Liver (tissue), 9 donors: ENCODE results near the gene TMEM50B. TPM values are rescaled to one million over a fixed set of nuclear protein-coding genes. Genes with fewer than 3 reads are reported as not detected.

Source experiments
- DNase-seq: peaks from one replicate; pipeline ENCODE4 v3.0.0-alpha.2; 2017; ENCODE audit warnings: low spot score
- H3K27ac ChIP-seq, 2 donors: one replicate each; pipeline ENCODE4 v1.7.0; 2013; ENCODE audit warnings: inconsistent platforms in 2 of 2, low read length in 2 of 2, control low read depth in 1 of 2, low read depth in 1 of 2, mild to moderate bottlenecking in 1 of 2
- H3K27me3 ChIP-seq, 4 donors: one replicate each; pipeline versions ENCODE4 v1.6.1 to v1.7.0; 2013; ENCODE audit warnings: low read length in 3 of 4, inconsistent platforms in 1 of 4, mild to moderate bottlenecking in 1 of 4, moderate library complexity in 1 of 4; ENCODE audit not compliant: control insufficient read depth in 4 of 4, insufficient read depth in 4 of 4
- H3K36me3 ChIP-seq, 4 donors: one replicate each; pipeline versions ENCODE4 v1.6.1 to v1.7.0; 2013; ENCODE audit warnings: low read length in 3 of 4, mild to moderate bottlenecking in 3 of 4, low read depth in 1 of 4, moderate library complexity in 1 of 4; ENCODE audit not compliant: control insufficient read depth in 4 of 4, insufficient read depth in 3 of 4
- H3K4me1 ChIP-seq, 4 donors: one replicate each; pipeline versions ENCODE4 v1.6.1 to v1.7.0; 2013; ENCODE audit warnings: low read length in 3 of 4, mild to moderate bottlenecking in 3 of 4, moderate library complexity in 1 of 4; ENCODE audit not compliant: control insufficient read depth in 4 of 4, insufficient read depth in 4 of 4
- H3K4me3 ChIP-seq, 3 donors: one replicate each; pipeline versions ENCODE4 v1.6.1 to v1.7.0; 2013; ENCODE audit warnings: low read length in 3 of 3, control low read depth in 1 of 3, low read depth in 1 of 3, mild to moderate bottlenecking in 1 of 3
- H3K9ac ChIP-seq, 2 donors: one replicate each; pipeline ENCODE4 v1.7.0; 2013; ENCODE audit warnings: low read length in 2 of 2, mild to moderate bottlenecking in 2 of 2, moderate library complexity in 2 of 2, control low read depth in 1 of 2, low read depth in 1 of 2
- H3K9me3 ChIP-seq, 4 donors: one replicate each; pipeline versions ENCODE4 v1.6.1 to v1.7.0; 2013; ENCODE audit warnings: low read length in 3 of 4; ENCODE audit not compliant: control insufficient read depth in 4 of 4
- EGR1 ChIP-seq, 2 donors: IDR thresholded peaks; 2 replicates each; pipeline ENCODE4 v1.6.1; 2016 to 2018; ENCODE audit warnings: antibody characterized with exemption in 2 of 2, low read depth in 2 of 2
- FOXA1 ChIP-seq: IDR thresholded peaks from 2 replicates; pipeline ENCODE4 v1.6.1; 2016; ENCODE audit warnings: antibody characterized with exemption
- FOXA2 ChIP-seq: IDR thresholded peaks from 2 replicates; pipeline ENCODE4 v1.6.1; 2016; ENCODE audit warnings: antibody characterized with exemption
- GABPA ChIP-seq, 2 donors: IDR thresholded peaks in 1 of 2; conservative IDR thresholded peaks in 1 of 2; 2 replicates each; pipeline ENCODE4 v1.6.1; 2016; ENCODE audit warnings: antibody characterized with exemption in 2 of 2, mild to moderate bottlenecking in 1 of 2, moderate library complexity in 1 of 2
- HNF4A ChIP-seq, 2 donors: conservative IDR thresholded peaks; 2 replicates each; pipeline ENCODE4 v1.6.1; 2016; ENCODE audit warnings: antibody characterized with exemption in 2 of 2, mild to moderate bottlenecking in 2 of 2
- HNF4G ChIP-seq: IDR thresholded peaks from 2 replicates; pipeline ENCODE4 v1.6.1; 2016; ENCODE audit warnings: antibody characterized with exemption
- JUND ChIP-seq, 2 donors: IDR thresholded peaks; 2 replicates each; pipeline ENCODE4 v1.6.1; 2016; ENCODE audit warnings: antibody characterized with exemption in 2 of 2
- NR2F2 ChIP-seq: IDR thresholded peaks from 2 replicates; pipeline ENCODE4 v1.6.1; 2016; ENCODE audit warnings: antibody characterized with exemption
- RAD21 ChIP-seq, 2 donors: IDR thresholded peaks; 2 replicates each; pipeline ENCODE4 v1.6.1; 2016; ENCODE audit warnings: antibody characterized with exemption in 2 of 2, mild to moderate bottlenecking in 2 of 2
- RXRA ChIP-seq, 2 donors: IDR thresholded peaks; 2 replicates each; pipeline ENCODE4 v1.6.1; 2017 to 2018; ENCODE audit warnings: antibody characterized with exemption in 2 of 2, mild to moderate bottlenecking in 1 of 2
- SP1 ChIP-seq: IDR thresholded peaks from 2 replicates; pipeline ENCODE4 v1.6.1; 2018; ENCODE audit warnings: antibody characterized with exemption, mild to moderate bottlenecking
- TAF1 ChIP-seq: conservative IDR thresholded peaks from 2 replicates; pipeline ENCODE4 v1.6.1; 2016; ENCODE audit warnings: antibody characterized with exemption, mild to moderate bottlenecking
- YY1 ChIP-seq: IDR thresholded peaks from 2 replicates; pipeline ENCODE4 v1.6.1; 2016; ENCODE audit warnings: antibody characterized with exemption, mild to moderate bottlenecking
- WGBS: extraction: QIAGEN DNeasy Blood & Tissue Kit; methylation state at CpG from one replicate; pipeline ENCODE4 v1.1.7; 2013; 5-methylcytosine and 5-hydroxymethylcytosine counted together
- polyA plus RNA-seq, 2 donors: library from polyadenylated mRNA; stranded (reverse) in 1 of 2; unstranded in 1 of 2; fragments of 200-250 nt in 1 of 2; fragments of >200 nt in 1 of 2; fragmentation: Nextera tagmentation in 1 of 2; extraction: Ambion mirVana in 1 of 2; gene quantifications; one replicate each; pipeline versions ENCODE4 v1.2.1 to v1.2.3, GENCODE V29; 2013 to 2015
- total RNA-seq, 2 donors: library from RNA; depleted of rRNA; stranded (reverse); fragments of >200 nt; gene quantifications; one replicate each; pipeline ENCODE4 v1.2.3, GENCODE V29; 2014
- TF ChIP-seq, protein P1 (sequence below): fragments of 150-350 bp; IDR thresholded peaks from 2 replicates; pipeline ENCODE4 v1.5.1; 2017; ENCODE audit warnings: improper control_type of control experiment, low read depth, low read length; ENCODE audit not compliant: missing input control
- TF ChIP-seq, protein P2 (sequence below): IDR thresholded peaks from 2 replicates; pipeline ENCODE4 v1.6.1; 2016; ENCODE audit warnings: antibody characterized with exemption
- TF ChIP-seq, protein P3 (sequence below): IDR thresholded peaks from 2 replicates; pipeline ENCODE4 v1.6.1; 2016; ENCODE audit warnings: antibody characterized with exemption
- TF ChIP-seq, protein P4 (sequence below): IDR thresholded peaks from 2 replicates; pipeline ENCODE4 v1.6.1; 2016; ENCODE audit warnings: antibody characterized with exemption, mild to moderate bottlenecking
- TF ChIP-seq, protein P5 (sequence below): IDR thresholded peaks from 2 replicates; pipeline ENCODE4 v1.6.1; 2016; ENCODE audit warnings: antibody characterized with exemption
- donor health status: healthy.
- donor health status: healthy.
- donor health status: healthy.
- donor health status: healthy.
- donor health status: healthy.

Gene TMEM50B
- total and polyA plus RNA-seq, 4 donors: 11.8 to 31.8 (median 29.9) TPM

DNA sequence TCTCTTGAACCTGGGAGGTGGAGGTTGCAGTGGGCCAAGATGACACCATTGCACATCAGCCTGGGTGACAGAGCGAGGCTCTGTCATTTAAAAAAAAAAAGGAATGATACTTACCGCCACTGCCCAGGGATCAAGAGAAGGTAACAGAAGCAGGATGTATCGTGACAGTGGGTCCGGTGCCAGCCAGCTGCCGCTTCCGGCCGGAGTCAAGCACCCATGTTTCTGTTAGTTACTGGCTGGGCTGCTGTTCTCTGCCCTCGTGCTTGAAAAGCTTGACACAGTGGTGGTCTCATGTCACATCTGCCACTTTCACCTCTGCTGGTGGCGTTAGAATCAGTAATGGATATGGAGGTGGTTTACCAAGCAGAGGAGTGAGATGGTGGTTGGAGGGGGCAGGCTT is 55.6 kb downstream of the TMEM50B start (continued):
- no peak for TF ChIP-seq EGR1 (IDR thresholded peaks at IDR 0.05; ENCODE audit: low read depth in 2 of 2)
- no peak for TF ChIP-seq HNF4A (conservative IDR thresholded peaks at IDR 0.05)
- no peak for TF ChIP-seq HNF4G
- TF ChIP-seq SP1: no peak
- TF ChIP-seq FOXA1: no peak
- TF ChIP-seq RXRA (IDR thresholded peaks at IDR 0.05): no peak

DNA sequence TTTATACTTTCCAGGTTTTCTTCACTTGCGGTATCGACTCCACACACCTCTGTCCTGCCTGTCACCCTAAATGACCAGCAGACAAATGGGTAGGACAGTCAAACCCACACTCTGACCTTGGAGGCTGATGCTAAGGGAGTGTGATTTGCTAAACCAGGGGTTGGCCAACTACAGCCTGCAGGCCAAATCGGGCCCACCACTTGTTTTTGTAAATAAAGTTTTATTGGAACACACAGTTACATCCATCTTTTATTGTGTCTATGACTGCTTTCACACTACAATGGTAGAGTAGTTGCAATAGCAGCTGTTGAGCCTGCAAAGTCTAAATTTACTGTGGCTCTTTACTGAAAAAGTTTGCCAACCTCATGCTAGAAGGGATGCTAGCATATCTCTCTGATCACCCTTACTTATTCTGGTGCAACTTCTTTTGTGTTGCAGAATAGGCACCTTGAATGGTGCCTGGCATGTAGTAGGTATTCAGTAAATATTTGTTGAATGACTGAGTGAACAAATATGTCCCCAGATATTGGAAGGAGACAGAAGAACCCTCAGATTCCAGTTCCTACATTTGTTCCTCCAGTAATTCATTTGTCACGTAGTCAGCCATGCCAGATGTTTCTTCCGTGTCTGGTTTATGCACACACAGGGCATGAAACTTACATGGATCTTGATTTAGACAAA is 57.9 kb downstream of the TMEM50B start:
- Histone ChIP-seq H3K4me3 (no peak overlapping the region), H3K27ac (no peak overlapping the region), H3K27me3 (no peaks in the 10 kb centered on the region), H3K9ac (no peak overlapping the region), H3K4me1 (peaks cover 0 to 8% (median 3%) of the 10 kb centered on the region in 4 donors), H3K9me3 (no peaks in the 10 kb centered on the region), H3K36me3 (peaks cover 10 to 46% (median 29%) of the 10 kb centered on the region in 4 donors)
- WGBS: 98% methylated on average over 5 of the region's 5 CpGs
- TF ChIP-seq RAD21 (IDR thresholded peaks at IDR 0.05) (no peak), NR2F2 (no peak), RXRA (IDR thresholded peaks at IDR 0.05) (no peak), GABPA (IDR thresholded peaks at IDR 0.05 in 1 of 2, conservative IDR thresholded peaks at IDR 0.05 in 1 of 2) (no peak), JUND (IDR thresholded peaks at IDR 0.05) (no peak), YY1 (no peak), FOXA1 (no peak), HNF4G (no peak), FOXA2 (no peak), HNF4A (conservative IDR thresholded peaks at IDR 0.05) (no peak), EGR1 (IDR thresholded peaks at IDR 0.05; ENCODE audit: low read depth in 2 of 2) (no peak), SP1 (no peak), TAF1 (no peak)
- TF ChIP-seq, protein P1, sequence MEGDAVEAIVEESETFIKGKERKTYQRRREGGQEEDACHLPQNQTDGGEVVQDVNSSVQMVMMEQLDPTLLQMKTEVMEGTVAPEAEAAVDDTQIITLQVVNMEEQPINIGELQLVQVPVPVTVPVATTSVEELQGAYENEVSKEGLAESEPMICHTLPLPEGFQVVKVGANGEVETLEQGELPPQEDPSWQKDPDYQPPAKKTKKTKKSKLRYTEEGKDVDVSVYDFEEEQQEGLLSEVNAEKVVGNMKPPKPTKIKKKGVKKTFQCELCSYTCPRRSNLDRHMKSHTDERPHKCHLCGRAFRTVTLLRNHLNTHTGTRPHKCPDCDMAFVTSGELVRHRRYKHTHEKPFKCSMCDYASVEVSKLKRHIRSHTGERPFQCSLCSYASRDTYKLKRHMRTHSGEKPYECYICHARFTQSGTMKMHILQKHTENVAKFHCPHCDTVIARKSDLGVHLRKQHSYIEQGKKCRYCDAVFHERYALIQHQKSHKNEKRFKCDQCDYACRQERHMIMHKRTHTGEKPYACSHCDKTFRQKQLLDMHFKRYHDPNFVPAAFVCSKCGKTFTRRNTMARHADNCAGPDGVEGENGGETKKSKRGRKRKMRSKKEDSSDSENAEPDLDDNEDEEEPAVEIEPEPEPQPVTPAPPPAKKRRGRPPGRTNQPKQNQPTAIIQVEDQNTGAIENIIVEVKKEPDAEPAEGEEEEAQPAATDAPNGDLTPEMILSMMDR: no peak
- TF ChIP-seq, protein P2, sequence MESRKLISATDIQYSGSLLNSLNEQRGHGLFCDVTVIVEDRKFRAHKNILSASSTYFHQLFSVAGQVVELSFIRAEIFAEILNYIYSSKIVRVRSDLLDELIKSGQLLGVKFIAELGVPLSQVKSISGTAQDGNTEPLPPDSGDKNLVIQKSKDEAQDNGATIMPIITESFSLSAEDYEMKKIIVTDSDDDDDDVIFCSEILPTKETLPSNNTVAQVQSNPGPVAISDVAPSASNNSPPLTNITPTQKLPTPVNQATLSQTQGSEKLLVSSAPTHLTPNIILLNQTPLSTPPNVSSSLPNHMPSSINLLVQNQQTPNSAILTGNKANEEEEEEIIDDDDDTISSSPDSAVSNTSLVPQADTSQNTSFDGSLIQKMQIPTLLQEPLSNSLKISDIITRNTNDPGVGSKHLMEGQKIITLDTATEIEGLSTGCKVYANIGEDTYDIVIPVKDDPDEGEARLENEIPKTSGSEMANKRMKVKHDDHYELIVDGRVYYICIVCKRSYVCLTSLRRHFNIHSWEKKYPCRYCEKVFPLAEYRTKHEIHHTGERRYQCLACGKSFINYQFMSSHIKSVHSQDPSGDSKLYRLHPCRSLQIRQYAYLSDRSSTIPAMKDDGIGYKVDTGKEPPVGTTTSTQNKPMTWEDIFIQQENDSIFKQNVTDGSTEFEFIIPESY: no peak
- TF ChIP-seq, protein P3, sequence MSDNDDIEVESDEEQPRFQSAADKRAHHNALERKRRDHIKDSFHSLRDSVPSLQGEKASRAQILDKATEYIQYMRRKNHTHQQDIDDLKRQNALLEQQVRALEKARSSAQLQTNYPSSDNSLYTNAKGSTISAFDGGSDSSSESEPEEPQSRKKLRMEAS: no peak
- TF ChIP-seq, protein P4, sequence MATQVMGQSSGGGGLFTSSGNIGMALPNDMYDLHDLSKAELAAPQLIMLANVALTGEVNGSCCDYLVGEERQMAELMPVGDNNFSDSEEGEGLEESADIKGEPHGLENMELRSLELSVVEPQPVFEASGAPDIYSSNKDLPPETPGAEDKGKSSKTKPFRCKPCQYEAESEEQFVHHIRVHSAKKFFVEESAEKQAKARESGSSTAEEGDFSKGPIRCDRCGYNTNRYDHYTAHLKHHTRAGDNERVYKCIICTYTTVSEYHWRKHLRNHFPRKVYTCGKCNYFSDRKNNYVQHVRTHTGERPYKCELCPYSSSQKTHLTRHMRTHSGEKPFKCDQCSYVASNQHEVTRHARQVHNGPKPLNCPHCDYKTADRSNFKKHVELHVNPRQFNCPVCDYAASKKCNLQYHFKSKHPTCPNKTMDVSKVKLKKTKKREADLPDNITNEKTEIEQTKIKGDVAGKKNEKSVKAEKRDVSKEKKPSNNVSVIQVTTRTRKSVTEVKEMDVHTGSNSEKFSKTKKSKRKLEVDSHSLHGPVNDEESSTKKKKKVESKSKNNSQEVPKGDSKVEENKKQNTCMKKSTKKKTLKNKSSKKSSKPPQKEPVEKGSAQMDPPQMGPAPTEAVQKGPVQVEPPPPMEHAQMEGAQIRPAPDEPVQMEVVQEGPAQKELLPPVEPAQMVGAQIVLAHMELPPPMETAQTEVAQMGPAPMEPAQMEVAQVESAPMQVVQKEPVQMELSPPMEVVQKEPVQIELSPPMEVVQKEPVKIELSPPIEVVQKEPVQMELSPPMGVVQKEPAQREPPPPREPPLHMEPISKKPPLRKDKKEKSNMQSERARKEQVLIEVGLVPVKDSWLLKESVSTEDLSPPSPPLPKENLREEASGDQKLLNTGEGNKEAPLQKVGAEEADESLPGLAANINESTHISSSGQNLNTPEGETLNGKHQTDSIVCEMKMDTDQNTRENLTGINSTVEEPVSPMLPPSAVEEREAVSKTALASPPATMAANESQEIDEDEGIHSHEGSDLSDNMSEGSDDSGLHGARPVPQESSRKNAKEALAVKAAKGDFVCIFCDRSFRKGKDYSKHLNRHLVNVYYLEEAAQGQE: no peak
- TF ChIP-seq, protein P5, sequence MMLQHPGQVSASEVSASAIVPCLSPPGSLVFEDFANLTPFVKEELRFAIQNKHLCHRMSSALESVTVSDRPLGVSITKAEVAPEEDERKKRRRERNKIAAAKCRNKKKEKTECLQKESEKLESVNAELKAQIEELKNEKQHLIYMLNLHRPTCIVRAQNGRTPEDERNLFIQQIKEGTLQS: no peak
- no peak for DNase-seq
